ENCODE results near the gene ANKRD13C.
"Not testable (repeated sequence)": the region's sequence is repeated elsewhere in the genome, so short reads cannot be mapped to it uniquely, and the experiment has no call there.

The ANKRD13C gene

GRCh38 chr1:70354332-70355110 lies at the start of gene ANKRD13C:
Gene ANKRD13C, minus strand, starts transcription at chr1:70354722. Its CDS starts 314 bp downstream, at chr1:70354408.
- DNase-seq = peak; percentile 89

GRCh38 chr1:70403759-70404158 lies 49.2 kb upstream of the ANKRD13C start:
- no peak for DNase-seq

GRCh38 chr1:70401974-70402373 lies 47.5 kb upstream of the ANKRD13C start:
- DNase-seq = no peak

- DNase-seq = no peak
Observed at GRCh38 chr1:70400335-70400734, 45.8 kb upstream of the ANKRD13C start.

GRCh38 chr1:70397013-70397412 lies 42.5 kb upstream of the ANKRD13C start:
- DNase-seq = no peak

GRCh38 chr1:70396607-70397006 lies 42.1 kb upstream of the ANKRD13C start:
- no peak for DNase-seq

- no peak for DNase-seq
Observed at GRCh38 chr1:70392626-70393025, 38.1 kb upstream of the ANKRD13C start.

GRCh38 chr1:70387507-70387906 lies 33.0 kb upstream of the ANKRD13C start:
- no peak for DNase-seq

- DNase-seq = no peak
Observed at GRCh38 chr1:70386121-70386520, 31.6 kb upstream of the ANKRD13C start.

- no peak for DNase-seq
Observed at GRCh38 chr1:70385477-70385876, 31.0 kb upstream of the ANKRD13C start.

GRCh38 chr1:70384542-70384941 lies 30.0 kb upstream of the ANKRD13C start:
- DNase-seq = no peak

- DNase-seq = no peak
Observed at GRCh38 chr1:70383483-70383882, 29.0 kb upstream of the ANKRD13C start.

GRCh38 chr1:70382682-70383081 lies 28.2 kb upstream of the ANKRD13C start:
- DNase-seq = no peak

GRCh38 chr1:70376196-70376595 lies 21.7 kb upstream of the ANKRD13C start:
- no peak for DNase-seq

GRCh38 chr1:70373580-70373979 lies 19.1 kb upstream of the ANKRD13C start:
- not testable (repeated sequence) for DNase-seq

GRCh38 chr1:70372426-70372825 lies 17.9 kb upstream of the ANKRD13C start:
- no peak for DNase-seq

GRCh38 chr1:70371586-70371985 lies 17.1 kb upstream of the ANKRD13C start:
- DNase-seq = not testable (repeated sequence)

GRCh38 chr1:70367397-70367796 lies 12.9 kb upstream of the ANKRD13C start:
- not testable (repeated sequence) for DNase-seq

GRCh38 chr1:70366997-70367396 lies 12.5 kb upstream of the ANKRD13C start:
- not testable (repeated sequence) for DNase-seq

- DNase-seq = not testable (repeated sequence)
Observed at GRCh38 chr1:70366425-70366952, 12.0 kb upstream of the ANKRD13C start.

- no peak for DNase-seq
Observed at GRCh38 chr1:70364439-70364838, 9.9 kb upstream of the ANKRD13C start.

GRCh38 chr1:70361727-70362398 lies 7.3 kb upstream of the ANKRD13C start:
- no peak for DNase-seq

- DNase-seq = no peak
Observed at GRCh38 chr1:70360321-70360720, 5.8 kb upstream of the ANKRD13C start.

- DNase-seq = no peak
Observed at GRCh38 chr1:70358921-70359564, 4.5 kb upstream of the ANKRD13C start.
